ENCODE results near the gene ZNF664. TPM values are rescaled to one million over a fixed set of nuclear protein-coding genes. Genes with fewer than 3 reads are reported as not detected.

ZNF664 gene
- polyA plus RNA-seq, 1 experiment, result 42.4 TPM

DNA sequence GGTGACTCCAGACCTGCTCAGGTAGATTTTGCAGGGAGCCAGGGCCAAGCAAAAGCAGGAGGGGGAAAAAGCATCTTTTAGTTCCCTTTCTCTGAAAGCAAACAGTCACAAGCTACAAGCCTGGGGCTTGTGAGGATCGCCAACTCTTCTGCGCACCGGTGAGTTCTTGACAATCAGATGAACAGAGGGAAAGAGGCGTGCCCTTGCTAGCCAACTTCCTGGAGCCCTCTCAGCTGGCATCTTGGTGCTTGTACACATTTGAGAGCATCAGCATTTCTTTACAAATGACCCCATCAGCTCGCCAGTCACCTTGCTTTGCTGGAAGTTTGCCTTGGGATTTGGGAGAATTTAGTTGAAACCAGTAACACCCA lies 55.5 kb downstream of the ZNF664 start:
- TF ChIP-seq, protein P1, sequence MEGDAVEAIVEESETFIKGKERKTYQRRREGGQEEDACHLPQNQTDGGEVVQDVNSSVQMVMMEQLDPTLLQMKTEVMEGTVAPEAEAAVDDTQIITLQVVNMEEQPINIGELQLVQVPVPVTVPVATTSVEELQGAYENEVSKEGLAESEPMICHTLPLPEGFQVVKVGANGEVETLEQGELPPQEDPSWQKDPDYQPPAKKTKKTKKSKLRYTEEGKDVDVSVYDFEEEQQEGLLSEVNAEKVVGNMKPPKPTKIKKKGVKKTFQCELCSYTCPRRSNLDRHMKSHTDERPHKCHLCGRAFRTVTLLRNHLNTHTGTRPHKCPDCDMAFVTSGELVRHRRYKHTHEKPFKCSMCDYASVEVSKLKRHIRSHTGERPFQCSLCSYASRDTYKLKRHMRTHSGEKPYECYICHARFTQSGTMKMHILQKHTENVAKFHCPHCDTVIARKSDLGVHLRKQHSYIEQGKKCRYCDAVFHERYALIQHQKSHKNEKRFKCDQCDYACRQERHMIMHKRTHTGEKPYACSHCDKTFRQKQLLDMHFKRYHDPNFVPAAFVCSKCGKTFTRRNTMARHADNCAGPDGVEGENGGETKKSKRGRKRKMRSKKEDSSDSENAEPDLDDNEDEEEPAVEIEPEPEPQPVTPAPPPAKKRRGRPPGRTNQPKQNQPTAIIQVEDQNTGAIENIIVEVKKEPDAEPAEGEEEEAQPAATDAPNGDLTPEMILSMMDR (IDR thresholded peaks at IDR 0.05; ENCODE audit: insufficient read depth, low read depth, low read length), result no peak
- POLR2A ChIA-PET, result no interaction called here
- Histone ChIP-seq H3K27me3 (ENCODE audit: control insufficient read depth, insufficient read depth, low read length) (no peaks in the 10 kb centered on the region), H3K4me3 (ENCODE audit: low read depth, low read length) (no peak overlapping the region), H3K36me3 (ENCODE audit: control insufficient read depth, insufficient read depth, low read length) (no peaks in the 10 kb centered on the region)
- CTCF ChIA-PET, result interaction anchor here (0.5 to 1.6 kb wide), 3 partner anchors 8 to 293 kb away, joined by 3 to 4 read pairs (median 3); no protein-coding TSS in a partner anchor
- DNase-seq (ENCODE audit: low read depth), result no peak

DNA sequence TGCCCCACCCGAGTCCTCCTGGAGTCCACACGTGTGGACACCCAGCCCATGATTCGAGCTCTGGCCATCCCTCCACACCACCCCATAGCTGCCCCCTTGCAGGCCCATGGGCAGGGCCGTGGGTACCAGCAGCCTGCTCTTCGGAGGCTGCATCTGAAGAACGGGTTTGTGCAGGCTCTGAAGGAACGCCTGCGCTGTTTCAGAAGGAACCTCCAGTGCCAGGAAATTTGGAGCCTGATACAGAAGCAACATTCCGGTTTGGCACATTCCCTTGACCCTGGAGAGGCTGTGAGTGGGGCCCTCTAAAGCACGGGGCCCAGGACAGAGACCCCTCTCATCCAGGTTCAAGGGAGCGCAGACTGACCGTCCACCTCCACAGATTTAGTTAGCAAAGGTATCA lies 57.0 kb downstream of the ZNF664 start:
- Histone ChIP-seq H3K27me3 (ENCODE audit: control insufficient read depth, insufficient read depth, low read length) (no peaks in the 10 kb centered on the region), H3K4me3 (ENCODE audit: low read depth, low read length) (no peak overlapping the region), H3K36me3 (ENCODE audit: control insufficient read depth, insufficient read depth, low read length) (no peaks in the 10 kb centered on the region)
- ChIA-PET CTCF (interaction anchor here (0.9 to 3.4 kb wide), 4 partner anchors 22 to 741 kb away, joined by 3 to 20 read pairs (median 3); no protein-coding TSS in a partner anchor), POLR2A (no interaction called here)
- TF ChIP-seq, protein P1 (IDR thresholded peaks at IDR 0.05; ENCODE audit: insufficient read depth, low read depth, low read length), result no peak
- no peak for DNase-seq (ENCODE audit: low read depth)

DNA sequence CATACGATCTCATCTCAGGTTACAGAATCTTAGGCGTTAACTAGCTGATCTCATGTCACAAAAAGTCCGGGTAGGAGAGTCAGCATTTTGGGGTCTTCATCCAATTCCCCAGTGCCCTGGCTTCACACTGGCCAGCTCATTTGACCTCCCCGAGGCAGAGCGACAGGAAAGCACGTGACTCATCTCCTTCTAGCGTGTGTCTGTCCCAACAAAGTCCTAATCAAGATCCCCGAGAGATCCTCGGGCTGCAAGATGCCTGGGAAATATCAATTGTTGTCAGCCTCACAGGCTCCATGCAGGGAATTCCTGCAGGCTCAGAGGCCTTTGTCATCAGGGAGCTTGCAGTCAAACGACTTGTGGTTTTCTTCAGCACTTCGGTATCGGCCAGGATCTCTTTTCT lies 57.5 kb downstream of the ZNF664 start:
- CTCF ChIA-PET, result interaction anchor here (0.9 to 3.4 kb wide), 6 partner anchors 22 to 740 kb away, joined by 3 to 20 read pairs (median 3); no protein-coding TSS in a partner anchor
- no peaks in the 10 kb centered on the region for H3K36me3 ChIP-seq (ENCODE audit: control insufficient read depth, insufficient read depth, low read length)
- H3K4me3 ChIP-seq (ENCODE audit: low read depth, low read length), result no peak overlapping the region

DNA sequence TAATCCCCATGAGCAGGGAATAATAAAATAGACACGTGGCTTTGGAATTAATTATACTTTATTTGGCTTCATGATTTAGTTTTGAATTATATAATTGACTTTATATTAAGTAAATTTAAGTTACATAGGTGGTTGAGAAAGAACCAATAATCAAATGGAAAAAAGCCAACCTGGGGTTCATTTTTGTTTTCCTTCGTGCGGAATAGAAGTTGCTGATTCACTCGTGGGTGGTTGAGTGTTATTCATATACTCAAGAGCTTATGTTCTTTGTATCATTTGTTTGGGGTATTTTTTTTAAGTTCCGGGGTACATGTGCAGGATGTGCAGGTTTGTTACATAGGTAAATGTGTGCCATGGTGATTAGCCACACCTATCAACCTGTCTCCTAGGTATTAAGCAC lies 58.0 kb downstream of the ZNF664 start:
- POLR2A ChIA-PET, result no interaction called here
- Histone ChIP-seq H3K27me3 (ENCODE audit: control insufficient read depth, insufficient read depth, low read length) (no peaks in the 10 kb centered on the region), H3K4me3 (ENCODE audit: low read depth, low read length) (no peak overlapping the region), H3K36me3 (ENCODE audit: control insufficient read depth, insufficient read depth, low read length) (no peaks in the 10 kb centered on the region)
- CTCF ChIA-PET, result interaction anchor here (0.9 to 3.4 kb wide), 8 partner anchors 9 to 740 kb away, joined by 3 to 20 read pairs (median 7); no protein-coding TSS in a partner anchor
- TF ChIP-seq, protein P1 (IDR thresholded peaks at IDR 0.05; ENCODE audit: insufficient read depth, low read depth, low read length), result no peak
- DNase-seq (ENCODE audit: low read depth), result no peak

More for the DNA sequence above, 57.5 kb downstream of the ZNF664 start:
- peak; percentile 71 for DNase-seq (ENCODE audit: low read depth)
- H3K27me3 ChIP-seq (ENCODE audit: control insufficient read depth, insufficient read depth, low read length), result no peaks in the 10 kb centered on the region
- POLR2A ChIA-PET, result no interaction called here
- TF ChIP-seq, protein P1 (IDR thresholded peaks at IDR 0.05; ENCODE audit: insufficient read depth, low read depth, low read length), result no peak

DNA sequence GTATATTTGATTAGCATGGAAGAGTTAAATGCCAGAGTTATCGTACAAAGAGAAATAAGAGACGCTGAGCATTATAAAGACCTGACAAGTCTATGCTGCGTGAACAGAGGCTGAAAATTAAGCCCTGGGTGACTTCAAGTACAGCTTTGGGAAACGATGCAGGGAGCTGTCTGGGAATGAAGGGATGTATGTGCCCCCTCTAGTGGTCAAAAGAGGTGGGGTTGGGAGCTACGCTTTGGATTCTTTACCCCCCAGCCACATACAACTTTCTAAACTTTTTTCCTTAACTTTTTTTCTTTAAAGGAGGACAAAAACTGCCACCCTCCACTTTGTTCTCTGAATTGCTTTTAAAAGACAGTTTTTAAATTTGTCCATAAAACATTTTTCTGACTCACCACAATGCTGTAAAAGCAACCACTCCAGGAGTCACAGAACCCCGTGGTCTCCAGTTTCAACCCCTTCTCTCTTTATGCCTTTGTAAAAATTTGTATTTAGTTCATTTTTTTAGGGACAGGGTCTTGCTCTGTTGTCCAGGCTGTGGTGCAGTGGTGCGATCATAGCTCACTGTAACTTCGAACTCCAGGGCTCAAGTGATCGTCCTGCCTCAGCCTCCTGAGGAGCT lies 59.4 kb downstream of the ZNF664 start:
- DNase-seq (ENCODE audit: low read depth), result no peak
- POLR2A ChIA-PET, result no interaction called here
- TF ChIP-seq, protein P1 (IDR thresholded peaks at IDR 0.05; ENCODE audit: insufficient read depth, low read depth, low read length), result peak; percentile 93

More for the DNA sequence above, 59.4 kb downstream of the ZNF664 start:
- CTCF ChIA-PET, result interaction anchor here (0.6 to 3.4 kb wide), 34 partner anchors 8 to 872 kb away, joined by 3 to 20 read pairs (median 4); partner anchors contain the start of gene ATP6V0A2
- Histone ChIP-seq H3K27me3 (ENCODE audit: control insufficient read depth, insufficient read depth, low read length) (no peaks in the 10 kb centered on the region), H3K36me3 (ENCODE audit: control insufficient read depth, insufficient read depth, low read length) (no peaks in the 10 kb centered on the region), H3K4me3 (ENCODE audit: low read depth, low read length) (no peak overlapping the region)

Measured in BJ (cell line).